Heart left ventricle (tissue), 13 donors: ENCODE results near the gene PCP4.

Source experiments
- POLR2A ChIP-seq, 2 donors: fragments of 450-650 bp; IDR thresholded peaks; one replicate each; pipeline ENCODE4 v1.6.1; 2017; ENCODE audit warnings: antibody characterized with exemption in 2 of 2, mild to moderate bottlenecking in 2 of 2, moderate library complexity in 2 of 2
- TF ChIP-seq, protein P1 (sequence below), 12 donors: fragments of 200-600 bp; sonication (generic) in 4 of 12; IDR thresholded peaks; one replicate each; pipeline versions ENCODE4 v1.5.0 to v1.8.0; 2018 to 2022; ENCODE audit warnings: antibody characterized with exemption in 12 of 12, mild to moderate bottlenecking in 5 of 12
- donor health status: ischemic (EF 13 %, LVEDD 7.1; RV severe dilation, severe dysfunction).
- donor health status: DM: no; HTN: yes; CAD: no.
- donor health status: DM: no; HTN: no; CAD: no.
- donor health status: ischemic (EF 25% LVEDD 6.9; RV normal size, moderate dysfunction).
- donor health status: ischemic (EF 25% LVEDD 5.7; RV mildly dilated, moderate dysfunction).
- donor health status: ischemic (EF 35%, LVEDD 5.7; RV mildly dilated, moderate dysfunction).
- donor health status: nonischemic (EF 11% LVEDD 7.7; RV severe dilation, severe dysfunction).
- donor health status: DM: yes; HTN: yes; CAD: no.
- donor health status: PGD.
- donor health status: ischemic (EF 29% LVEDD 5.4; RV normal size, mild dysfunction).
- donor health status: nonischemic (EF 23%, LVEDD 6.1; RV moderate dilation, normal function).

DNA sequence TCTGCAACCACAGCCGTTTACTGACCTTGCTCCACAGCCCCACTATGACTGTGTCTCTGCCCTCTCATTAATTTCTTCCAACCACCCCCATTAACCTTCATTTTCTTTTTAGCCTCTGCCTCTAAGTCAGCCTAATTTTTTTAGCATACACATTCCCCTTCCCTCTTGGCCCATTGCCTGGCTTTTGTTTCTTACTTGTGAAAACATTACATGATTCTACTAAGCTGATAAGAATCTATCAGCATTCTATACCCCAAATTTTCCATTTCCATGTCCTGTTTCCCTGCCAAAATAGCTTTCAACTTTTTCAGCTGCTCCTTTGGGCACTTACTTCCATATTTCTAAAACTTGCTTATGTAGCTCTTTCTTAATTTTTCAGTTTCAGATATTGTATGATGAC lies 79.8 kb downstream of the PCP4 start:
- TF ChIP-seq, protein P1, sequence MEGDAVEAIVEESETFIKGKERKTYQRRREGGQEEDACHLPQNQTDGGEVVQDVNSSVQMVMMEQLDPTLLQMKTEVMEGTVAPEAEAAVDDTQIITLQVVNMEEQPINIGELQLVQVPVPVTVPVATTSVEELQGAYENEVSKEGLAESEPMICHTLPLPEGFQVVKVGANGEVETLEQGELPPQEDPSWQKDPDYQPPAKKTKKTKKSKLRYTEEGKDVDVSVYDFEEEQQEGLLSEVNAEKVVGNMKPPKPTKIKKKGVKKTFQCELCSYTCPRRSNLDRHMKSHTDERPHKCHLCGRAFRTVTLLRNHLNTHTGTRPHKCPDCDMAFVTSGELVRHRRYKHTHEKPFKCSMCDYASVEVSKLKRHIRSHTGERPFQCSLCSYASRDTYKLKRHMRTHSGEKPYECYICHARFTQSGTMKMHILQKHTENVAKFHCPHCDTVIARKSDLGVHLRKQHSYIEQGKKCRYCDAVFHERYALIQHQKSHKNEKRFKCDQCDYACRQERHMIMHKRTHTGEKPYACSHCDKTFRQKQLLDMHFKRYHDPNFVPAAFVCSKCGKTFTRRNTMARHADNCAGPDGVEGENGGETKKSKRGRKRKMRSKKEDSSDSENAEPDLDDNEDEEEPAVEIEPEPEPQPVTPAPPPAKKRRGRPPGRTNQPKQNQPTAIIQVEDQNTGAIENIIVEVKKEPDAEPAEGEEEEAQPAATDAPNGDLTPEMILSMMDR (IDR thresholded peaks at IDR 0.05), result no peak
- TF ChIP-seq POLR2A (IDR thresholded peaks at IDR 0.05), result no peak
